ENCODE results near the gene CGN.

DNA sequence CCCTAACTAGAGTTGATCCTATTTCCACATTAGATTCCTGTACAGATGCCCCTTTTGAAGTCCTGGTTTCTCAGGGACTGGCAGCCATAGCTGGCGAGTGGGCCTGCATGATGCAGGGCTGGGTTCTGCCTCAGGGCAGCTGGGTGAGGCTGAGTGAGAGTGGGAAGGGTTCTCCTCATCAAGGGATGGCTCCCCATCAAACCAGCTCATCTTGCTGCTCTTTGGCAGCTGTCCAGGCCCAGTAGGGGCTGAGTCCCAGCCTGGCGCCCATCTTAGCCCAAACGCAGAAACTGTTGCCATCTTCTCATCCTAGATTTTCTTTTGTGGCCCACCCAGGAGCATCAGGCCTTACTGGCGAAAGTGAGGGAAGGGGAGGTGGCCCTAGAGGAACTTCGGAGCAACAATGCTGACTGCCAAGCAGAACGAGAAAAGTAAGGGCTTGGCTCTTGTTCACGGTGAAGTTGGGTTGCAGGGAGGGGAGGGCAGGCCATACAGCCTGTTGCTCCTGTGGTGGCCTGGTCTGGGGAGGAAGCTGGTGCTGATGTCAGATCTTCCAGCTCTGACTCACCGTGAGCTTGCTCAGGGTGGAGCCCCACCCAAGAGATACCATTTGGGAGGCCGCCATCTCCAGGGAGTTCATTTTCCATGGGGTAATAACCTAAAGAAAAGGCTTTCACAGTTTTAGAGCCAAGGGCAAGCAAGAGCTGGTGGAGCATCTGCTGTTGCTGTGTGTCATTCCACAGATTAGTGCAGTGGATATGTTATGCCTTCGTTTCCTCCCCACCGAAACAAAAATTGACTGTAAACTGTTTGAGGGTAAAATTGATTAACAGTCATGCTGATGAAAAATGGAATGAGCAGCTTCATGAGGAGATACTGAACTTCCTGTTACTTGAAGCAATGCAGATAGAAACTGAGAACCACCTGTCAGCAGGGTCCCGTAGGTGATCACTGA is 63.7 kb downstream of the CGN start:
- TF ChIP-seq, protein P1, sequence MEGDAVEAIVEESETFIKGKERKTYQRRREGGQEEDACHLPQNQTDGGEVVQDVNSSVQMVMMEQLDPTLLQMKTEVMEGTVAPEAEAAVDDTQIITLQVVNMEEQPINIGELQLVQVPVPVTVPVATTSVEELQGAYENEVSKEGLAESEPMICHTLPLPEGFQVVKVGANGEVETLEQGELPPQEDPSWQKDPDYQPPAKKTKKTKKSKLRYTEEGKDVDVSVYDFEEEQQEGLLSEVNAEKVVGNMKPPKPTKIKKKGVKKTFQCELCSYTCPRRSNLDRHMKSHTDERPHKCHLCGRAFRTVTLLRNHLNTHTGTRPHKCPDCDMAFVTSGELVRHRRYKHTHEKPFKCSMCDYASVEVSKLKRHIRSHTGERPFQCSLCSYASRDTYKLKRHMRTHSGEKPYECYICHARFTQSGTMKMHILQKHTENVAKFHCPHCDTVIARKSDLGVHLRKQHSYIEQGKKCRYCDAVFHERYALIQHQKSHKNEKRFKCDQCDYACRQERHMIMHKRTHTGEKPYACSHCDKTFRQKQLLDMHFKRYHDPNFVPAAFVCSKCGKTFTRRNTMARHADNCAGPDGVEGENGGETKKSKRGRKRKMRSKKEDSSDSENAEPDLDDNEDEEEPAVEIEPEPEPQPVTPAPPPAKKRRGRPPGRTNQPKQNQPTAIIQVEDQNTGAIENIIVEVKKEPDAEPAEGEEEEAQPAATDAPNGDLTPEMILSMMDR (conservative IDR thresholded peaks at IDR 0.05; ENCODE audit: low read depth in 2 of 2), result no peak
- TF ChIP-seq EZH2phosphoT487 (IDR thresholded peaks at IDR 0.05; ENCODE audit: unreplicated experiment) (no peak), POLR2AphosphoS5 (IDR thresholded peaks at IDR 0.05; ENCODE audit: low read depth) (no peak), EZH2 (IDR thresholded peaks at IDR 0.05; ENCODE audit: low read depth, unreplicated experiment) (no peak), CREB1 (CRISPR knock-in tag; IDR thresholded peaks at IDR 0.05; ENCODE audit: low read depth) (no peak), STAT1 (IDR thresholded peaks at IDR 0.05; ENCODE audit: unreplicated experiment) (no peak), ZNF114 (CRISPR knock-in tag; IDR thresholded peaks at IDR 0.05) (no peak), ZNF331 (CRISPR knock-in tag; IDR thresholded peaks at IDR 0.05; ENCODE audit: low read depth) (no peak)
- TF ChIP-seq, protein P2, sequence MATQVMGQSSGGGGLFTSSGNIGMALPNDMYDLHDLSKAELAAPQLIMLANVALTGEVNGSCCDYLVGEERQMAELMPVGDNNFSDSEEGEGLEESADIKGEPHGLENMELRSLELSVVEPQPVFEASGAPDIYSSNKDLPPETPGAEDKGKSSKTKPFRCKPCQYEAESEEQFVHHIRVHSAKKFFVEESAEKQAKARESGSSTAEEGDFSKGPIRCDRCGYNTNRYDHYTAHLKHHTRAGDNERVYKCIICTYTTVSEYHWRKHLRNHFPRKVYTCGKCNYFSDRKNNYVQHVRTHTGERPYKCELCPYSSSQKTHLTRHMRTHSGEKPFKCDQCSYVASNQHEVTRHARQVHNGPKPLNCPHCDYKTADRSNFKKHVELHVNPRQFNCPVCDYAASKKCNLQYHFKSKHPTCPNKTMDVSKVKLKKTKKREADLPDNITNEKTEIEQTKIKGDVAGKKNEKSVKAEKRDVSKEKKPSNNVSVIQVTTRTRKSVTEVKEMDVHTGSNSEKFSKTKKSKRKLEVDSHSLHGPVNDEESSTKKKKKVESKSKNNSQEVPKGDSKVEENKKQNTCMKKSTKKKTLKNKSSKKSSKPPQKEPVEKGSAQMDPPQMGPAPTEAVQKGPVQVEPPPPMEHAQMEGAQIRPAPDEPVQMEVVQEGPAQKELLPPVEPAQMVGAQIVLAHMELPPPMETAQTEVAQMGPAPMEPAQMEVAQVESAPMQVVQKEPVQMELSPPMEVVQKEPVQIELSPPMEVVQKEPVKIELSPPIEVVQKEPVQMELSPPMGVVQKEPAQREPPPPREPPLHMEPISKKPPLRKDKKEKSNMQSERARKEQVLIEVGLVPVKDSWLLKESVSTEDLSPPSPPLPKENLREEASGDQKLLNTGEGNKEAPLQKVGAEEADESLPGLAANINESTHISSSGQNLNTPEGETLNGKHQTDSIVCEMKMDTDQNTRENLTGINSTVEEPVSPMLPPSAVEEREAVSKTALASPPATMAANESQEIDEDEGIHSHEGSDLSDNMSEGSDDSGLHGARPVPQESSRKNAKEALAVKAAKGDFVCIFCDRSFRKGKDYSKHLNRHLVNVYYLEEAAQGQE (IDR thresholded peaks at IDR 0.05; ENCODE audit: unreplicated experiment), result no peak
- TF ChIP-seq, protein P3, sequence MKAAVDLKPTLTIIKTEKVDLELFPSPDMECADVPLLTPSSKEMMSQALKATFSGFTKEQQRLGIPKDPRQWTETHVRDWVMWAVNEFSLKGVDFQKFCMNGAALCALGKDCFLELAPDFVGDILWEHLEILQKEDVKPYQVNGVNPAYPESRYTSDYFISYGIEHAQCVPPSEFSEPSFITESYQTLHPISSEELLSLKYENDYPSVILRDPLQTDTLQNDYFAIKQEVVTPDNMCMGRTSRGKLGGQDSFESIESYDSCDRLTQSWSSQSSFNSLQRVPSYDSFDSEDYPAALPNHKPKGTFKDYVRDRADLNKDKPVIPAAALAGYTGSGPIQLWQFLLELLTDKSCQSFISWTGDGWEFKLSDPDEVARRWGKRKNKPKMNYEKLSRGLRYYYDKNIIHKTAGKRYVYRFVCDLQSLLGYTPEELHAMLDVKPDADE (IDR thresholded peaks at IDR 0.05), result no peak

All from GM23338 (cell line).